Uterus (tissue), 2 donors: ENCODE results near the gene KCNMA1.

Experiments
- POLR2A ChIP-seq, 2 donors: fragments of 450-650 bp; IDR thresholded peaks; one replicate each; pipeline ENCODE4 v1.6.1; 2016; ENCODE audit warnings: antibody characterized with exemption in 2 of 2, mild to moderate bottlenecking in 1 of 2, moderate library complexity in 1 of 2
- TF ChIP-seq, protein P1 (sequence below), 4 experiments: fragments of 200-600 bp in 2 of 4; fragments of 450-650 bp in 2 of 4; sonication (generic) in 2 of 4; IDR thresholded peaks; one replicate each; pipeline ENCODE4 v1.5.1; 2016 to 2019; ENCODE audit warnings: antibody characterized with exemption in 4 of 4, mild to moderate bottlenecking in 2 of 4, moderate library complexity in 1 of 4

GRCh38 chr10:77611670-77612069 lies 25.9 kb downstream of the KCNMA1 start:
- TF ChIP-seq, protein P1, sequence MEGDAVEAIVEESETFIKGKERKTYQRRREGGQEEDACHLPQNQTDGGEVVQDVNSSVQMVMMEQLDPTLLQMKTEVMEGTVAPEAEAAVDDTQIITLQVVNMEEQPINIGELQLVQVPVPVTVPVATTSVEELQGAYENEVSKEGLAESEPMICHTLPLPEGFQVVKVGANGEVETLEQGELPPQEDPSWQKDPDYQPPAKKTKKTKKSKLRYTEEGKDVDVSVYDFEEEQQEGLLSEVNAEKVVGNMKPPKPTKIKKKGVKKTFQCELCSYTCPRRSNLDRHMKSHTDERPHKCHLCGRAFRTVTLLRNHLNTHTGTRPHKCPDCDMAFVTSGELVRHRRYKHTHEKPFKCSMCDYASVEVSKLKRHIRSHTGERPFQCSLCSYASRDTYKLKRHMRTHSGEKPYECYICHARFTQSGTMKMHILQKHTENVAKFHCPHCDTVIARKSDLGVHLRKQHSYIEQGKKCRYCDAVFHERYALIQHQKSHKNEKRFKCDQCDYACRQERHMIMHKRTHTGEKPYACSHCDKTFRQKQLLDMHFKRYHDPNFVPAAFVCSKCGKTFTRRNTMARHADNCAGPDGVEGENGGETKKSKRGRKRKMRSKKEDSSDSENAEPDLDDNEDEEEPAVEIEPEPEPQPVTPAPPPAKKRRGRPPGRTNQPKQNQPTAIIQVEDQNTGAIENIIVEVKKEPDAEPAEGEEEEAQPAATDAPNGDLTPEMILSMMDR (IDR thresholded peaks at IDR 0.05), result no peak
- TF ChIP-seq POLR2A (IDR thresholded peaks at IDR 0.05), result no peak
